HG03139 (cell line): ENCODE results near the gene BATF2.
"Not testable (repeated sequence)": the region's sequence is repeated elsewhere in the genome, so short reads cannot be mapped to it uniquely, and the experiment has no call there.

Source experiments
- ATAC-seq: cut with Tn5 transposase; IDR thresholded peaks from one replicate; pipeline ENCODE4 v1.9.1; 2021; ENCODE audit not compliant: unreplicated experiment

Gene BATF2

DNA sequence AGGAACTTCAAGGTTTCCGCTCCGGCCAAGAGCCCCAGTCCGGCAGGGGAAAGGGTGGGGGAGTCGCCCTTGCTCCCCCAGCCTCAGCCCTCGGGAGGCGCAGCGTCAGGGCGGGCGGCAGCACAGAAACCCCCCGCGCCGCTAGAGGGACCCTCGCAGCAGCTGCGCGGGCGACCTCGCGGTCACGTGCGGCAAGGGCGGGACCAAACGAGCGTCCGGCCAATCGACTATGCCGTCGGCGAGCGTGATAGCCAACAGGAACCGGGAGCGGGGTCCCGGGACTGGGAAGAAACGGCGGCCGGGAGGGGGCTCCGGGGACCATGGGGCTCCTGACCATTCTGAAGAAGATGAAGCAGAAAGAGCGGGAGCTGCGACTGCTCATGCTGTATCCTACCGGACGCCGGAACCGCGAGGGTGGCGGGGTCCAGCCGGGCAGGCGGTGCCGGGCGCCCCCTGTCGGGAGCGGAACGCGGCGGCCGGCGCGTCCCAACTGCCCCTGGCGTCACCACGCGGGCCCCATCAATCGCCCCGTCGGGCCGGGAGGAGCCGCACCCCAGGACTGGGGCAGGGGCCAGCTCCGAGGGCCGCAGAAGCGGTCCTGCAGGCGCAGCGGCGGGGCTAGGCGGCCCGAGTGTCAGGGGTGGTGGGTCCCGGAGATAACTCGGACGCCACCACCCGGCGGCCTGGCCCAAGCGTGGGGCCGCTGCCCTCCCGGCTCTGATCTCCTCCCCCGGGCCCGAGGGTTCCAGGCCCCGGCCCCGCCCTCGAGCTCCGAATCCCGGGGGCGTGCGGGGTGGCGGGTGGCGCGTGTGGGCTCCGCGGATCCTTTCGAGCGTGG is 17.3 kb upstream of the BATF2 start, which contains the start of gene ARL2:
Gene ARL2 (plus strand): TSS at position 273 of the 838 bp plus-strand sequence. CDS start 48 bp downstream, at position 321.
- peak; percentile 62 for ATAC-seq

DNA sequence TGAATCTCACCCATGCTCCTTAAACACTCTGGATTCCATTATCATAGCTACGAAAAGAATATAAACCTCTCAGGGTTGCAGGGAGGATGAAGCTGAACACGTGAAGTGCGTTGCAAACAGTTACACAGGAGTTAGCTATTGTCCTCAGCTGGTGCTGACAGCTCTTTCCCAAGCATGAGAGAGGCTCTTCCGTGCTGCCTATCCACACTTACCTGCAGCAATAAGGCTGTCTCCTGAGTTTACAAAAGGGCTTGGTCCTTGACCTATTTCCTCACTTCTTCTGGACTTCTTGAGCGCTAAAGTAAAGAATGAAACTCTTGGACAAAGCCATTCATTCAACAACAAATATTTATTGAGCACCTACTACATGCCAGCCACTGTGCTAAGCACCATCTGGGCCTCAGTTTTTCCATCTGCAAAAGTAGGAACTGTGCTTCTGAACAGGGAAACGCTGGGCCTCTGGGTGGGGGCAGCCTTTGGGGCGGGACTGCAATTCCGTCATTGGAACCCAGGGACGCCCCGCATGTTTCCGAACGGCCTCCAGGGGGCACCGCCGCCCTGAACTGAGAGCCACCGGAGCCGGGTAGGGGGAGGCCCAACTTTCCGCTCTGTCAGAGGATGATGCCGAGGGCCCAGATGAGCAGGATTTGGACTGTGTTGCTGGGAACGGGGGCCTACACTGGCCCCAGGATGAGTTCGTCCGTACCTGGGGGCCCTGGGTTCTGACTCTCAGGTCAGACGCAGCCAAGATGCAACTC is 16.5 kb upstream of the BATF2 start:
- ATAC-seq: peak; percentile 56

DNA sequence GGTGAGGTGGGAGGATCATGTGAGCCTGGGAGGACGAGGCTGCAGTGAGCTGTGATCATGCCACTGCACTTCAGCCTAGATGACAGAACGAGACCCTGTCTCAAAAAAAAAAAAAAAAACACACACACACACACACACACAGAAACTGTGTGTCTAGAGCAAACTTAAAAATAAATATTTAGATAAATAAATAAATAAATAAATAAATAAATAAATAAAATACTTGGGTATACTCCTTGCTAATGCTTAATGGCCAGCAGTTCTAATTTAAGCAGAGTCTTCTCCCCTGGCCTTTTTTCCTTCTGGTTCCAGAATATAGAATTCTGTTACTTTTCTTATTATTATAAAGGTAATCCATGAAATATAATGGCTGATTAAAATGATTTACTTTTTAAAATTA is 12.1 kb upstream of the BATF2 start:
- no peak for ATAC-seq

DNA sequence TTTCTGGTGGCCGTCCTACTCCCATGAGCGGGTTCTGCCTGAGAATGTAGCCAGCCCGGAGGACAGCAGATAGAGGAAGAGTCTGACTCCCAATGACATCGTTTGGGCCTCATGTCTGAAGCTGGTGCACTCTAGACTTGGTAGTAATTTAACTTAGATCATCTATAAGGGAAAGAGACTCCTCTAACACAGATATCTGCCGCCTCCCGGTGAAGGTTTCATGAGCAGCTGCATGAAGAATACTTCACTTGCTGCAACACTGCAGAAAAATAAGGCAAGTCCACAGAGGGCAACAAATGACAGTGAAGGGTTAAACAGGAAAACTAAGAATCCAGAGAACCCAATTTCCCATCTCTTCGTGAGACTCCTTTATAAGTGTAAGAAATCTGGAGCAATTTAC is 11.2 kb upstream of the BATF2 start:
- no peak for ATAC-seq

DNA sequence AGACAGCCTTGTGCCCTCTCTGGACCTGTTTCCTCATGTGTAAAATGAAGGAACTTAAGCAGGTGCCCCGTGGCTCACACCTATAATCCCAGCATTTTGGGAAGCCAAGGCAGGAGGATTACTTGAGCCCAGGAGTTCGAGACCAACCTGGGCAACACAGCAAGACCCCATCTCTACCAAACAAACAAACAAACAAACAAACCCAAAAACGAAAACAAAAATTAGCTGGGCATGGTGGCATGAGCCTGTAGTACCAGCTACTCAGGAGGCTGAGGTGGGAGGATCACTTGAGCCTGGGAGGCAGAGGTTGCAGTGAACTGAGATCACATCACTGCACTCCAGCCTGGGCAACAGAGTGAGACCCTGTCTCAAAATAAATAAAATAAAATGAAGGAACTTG is 7.2 kb upstream of the BATF2 start:
- ATAC-seq: not testable (repeated sequence)

DNA sequence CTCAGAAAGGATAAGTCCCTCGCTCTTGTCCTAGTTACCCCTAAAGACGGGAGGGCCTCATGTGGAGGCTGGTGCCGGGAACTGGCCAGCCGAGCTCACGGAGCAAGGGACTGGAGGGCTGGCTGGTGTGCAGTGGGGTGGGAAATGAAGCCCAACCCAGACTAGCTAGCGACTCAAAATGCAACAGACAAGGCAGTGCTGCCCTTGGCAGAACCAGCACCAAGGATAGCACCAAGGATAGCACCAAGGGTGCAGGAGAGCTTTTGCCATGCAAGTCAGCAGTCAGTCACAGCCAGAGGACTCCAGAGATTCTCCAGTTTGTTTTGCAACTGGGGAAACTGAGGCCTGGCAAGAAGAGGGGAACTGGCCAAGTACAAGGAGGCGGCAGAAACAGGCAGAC is 6.5 kb upstream of the BATF2 start:
- ATAC-seq: no peak

DNA sequence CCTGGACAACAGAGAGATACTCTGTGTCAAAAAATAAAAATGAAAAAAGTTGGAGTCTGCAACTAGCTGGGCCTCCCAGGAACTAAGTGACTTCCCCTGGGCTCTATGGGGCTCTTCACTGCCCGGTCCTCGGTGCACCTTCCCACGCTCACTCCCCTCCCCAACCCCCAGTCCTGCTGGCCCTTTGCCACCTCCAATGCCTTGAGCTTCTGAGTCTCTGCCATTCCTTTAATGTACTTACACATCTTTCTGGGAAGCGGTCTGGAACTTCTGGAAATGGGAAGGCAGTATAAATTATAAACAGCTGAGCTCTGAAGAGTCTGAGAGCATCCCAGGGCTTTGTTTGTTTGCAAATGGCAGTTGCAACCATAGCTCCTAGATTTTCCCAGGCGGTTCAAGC is 5.9 kb upstream of the BATF2 start:
- ATAC-seq: no peak

DNA sequence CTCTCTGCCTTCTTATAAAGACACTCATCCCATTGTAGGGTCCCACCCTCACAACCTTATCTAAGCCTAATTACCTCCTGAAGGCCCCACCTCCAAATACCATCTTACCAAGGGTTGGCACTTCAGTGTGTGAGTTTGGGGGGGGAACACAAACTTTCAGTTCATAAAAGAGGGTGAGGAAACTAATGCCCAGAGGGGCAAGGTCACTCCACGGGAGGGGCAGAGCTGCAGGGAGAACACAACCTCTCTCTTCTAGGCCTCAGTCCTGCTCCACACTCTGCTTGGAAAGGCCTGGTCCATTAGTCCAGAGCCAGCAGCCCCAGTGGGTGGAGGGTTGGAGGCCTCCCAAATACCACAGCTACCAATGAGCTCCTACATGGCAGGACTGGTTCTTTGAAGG is 2.7 kb upstream of the BATF2 start:
- no peak for ATAC-seq

DNA sequence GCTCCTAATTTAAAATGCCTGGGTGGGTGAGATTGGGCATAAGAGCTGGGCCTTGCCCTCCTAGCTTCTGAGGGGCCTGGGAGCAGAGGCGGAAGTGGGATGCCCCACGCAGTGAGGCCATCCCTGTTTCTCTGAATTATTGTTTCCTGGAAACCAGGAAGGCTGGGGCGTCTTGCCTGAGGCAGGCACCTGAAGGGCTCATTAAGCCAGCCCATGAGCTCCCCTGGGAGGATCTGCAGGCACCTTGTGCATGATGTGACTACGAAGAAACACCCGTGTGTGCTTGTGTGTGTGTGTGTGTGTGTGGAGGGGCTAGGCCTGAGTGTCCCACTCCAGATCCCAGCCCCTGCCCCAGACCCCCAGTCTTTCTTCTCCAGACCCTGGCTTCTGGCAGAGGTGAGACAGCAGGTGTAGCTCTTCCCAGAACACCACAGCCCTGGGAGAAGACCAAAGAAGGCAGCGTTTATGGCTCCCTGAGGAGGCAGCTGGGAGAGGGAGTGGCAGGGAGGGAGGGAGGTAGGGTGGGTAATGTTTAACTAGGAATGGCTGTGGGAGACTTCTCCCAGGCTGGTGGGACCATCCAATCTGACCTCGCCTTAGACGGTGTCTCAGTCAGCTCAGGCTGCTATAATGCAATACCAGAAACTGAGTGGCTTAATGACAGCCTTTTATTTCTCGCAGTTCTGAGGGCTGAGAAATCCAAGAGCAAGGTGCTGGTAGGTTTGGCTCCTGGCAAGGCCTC is 2.1 kb upstream of the BATF2 start:
- ATAC-seq: no peak

DNA sequence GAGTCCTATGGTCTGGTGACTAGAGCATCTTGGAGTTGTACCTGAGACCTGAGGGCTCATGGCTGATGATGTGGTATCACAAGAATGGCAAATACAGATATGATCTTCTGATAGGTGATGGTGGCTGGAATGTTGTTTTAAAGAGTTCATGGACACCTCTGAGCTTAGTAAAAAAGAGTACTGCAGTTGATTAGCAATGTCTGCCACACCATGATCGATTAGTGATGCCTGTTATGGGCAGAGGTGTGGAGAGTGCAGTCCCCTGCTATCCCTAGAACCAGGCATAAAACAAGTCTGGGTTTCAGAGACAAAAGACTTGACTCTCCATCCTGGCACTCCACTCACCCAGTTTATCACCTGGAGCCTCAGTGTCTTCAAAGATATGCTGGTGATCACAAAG is 1.4 kb upstream of the BATF2 start:
- ATAC-seq: no peak

DNA sequence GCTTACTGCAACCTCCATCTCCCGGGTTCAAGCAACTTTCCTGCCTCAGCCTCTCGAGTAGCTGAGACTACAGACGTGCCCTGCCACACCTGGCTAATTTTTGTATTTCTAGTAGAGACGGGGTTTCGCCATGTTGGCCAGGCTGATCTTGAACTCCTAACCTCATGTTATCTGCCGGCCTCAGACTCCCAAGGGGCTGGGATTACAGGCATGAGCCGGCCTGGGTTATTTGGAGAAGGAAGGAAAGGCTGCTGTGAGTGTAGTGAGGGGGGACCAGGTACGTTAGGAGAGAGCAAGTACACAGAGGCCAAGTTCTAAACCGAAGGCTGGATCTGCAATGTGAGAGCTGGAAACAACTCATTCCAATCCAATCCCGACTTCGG is 453 bp downstream of the BATF2 start:
- ATAC-seq: no peak

DNA sequence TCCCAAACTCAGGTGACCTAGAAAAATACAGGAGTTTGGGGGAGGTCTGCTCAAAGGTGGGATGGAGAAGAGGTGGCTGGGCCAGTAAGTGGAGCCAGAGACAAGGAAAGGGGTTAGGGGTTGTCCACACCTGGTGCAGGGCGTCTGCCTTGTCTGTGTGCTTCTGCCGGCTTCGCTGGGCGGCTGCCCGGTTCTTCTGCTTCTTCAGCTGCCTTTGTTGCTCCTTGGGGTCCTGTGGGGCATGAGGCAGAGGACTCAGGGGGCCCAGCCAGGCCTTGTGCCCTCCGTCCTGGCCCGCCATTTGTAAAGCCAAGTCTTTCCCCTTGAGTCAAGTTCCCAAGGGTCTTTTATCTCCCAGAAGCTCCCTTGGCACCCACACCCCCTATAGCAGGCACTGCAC is 2.5 kb downstream of the BATF2 start:
- no peak for ATAC-seq

DNA sequence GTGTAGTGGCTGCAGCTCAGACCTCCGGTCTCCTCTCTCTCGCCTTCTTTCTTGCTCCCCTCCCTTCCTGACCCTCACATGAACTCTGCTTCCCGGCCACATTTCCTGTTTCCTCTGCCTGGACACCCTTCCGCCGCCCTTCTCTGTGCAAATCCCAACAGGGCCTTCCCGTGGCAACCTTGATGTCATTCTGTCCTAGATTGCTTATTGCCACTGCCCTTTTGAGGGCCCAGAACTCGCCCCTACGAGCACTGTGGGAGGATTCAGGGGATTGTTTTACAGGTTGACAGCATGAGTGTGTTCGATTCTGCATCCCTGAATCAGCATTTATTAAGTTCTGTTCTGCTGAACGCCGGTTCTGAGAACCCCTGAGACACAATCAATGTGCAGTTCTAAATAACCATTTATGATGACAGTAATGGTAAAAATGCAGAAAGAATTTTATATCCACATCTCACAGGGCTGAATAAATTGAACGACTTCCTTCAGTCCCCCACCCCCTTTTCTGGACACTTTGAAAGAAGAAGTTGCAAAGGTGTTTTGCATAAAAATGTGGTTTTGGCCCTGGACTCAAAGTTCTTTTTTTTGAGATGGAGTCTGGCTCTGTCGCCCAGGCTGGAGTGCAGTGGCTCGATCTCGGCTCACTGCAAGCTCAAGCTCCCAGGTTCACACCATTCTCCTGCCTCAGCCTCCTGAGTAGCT is 6.4 kb downstream of the BATF2 start:
- no peak for ATAC-seq

DNA sequence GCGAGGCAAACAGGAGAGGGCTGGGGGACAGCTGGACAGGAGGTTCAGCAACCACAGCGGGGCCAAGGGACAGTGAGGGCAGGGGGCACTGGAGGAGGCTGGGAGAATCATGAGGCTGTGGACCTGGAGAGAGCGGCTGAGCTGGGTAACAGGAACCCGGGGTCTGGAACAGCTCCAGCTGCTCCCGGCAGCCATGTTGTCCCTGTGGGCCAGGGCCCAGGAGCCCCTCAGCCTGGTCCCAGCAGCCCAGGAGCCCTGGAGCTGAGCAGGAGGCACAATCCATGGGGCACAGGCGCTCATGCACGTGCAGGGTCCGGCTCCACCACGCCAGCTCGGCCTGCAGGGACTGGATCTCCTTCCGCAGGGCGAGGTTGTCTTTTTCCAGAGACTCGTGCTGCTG is 7.4 kb downstream of the BATF2 start:
- no peak for ATAC-seq

DNA sequence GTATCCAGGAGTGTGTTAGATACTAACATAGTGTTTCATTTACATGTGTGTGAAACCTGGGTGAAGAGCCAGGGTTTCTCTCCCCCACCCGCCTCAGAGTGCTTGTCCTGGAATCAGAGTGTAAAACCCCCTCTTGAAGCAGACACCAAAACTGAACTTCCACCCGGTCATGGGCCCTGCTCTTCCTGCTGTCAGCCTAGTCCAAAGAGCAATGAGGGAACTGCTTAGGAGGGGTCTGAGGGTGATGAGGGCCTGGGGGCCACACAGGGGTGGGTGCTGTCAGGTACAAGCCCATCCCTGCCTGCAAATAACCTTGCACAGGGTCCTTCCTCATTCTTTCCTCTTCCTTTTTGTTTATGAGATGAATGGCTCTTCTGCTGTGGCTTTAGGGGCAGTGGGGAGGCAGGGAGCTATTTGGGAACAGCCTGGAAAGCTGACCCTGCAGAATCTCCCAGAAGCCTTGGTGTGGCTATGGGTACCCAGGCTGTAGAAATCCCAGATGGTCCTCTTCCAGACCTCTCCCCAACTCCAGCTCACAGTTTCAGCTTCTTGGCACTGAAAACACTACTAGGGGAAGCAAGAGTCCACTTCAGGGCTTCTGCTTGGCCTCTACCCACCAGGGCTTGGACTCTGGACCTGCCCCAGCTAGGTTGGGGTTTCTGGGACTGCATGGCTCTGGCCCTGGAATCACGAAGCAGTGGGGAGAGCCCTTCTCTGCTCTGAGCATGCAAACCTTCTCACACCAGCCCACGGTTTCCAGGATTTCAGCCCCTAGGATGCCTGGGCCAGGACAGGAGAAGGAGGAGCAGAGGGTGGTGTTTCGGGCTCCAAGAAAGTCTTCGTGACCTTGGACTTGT is 8.5 kb downstream of the BATF2 start:
- ATAC-seq: no peak

DNA sequence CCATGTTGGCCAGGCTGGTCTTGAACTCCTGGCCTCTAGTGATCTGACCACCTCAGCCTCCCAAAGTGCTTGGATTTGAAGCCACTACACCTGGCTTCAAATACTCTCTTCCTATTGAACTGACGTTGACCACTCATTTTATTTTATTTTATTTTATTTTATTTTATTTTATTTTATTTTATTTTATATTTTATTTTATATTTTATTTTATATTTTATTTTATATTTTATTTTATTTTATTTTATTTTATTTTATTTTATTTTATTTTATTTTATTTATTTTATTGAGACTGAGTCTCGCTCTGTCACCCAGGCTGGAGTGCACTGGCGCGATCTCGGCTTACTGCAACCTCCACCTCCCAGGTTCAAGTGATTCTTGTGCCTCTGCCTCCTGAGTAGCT is 13.4 kb downstream of the BATF2 start:
- not testable (repeated sequence) for ATAC-seq

DNA sequence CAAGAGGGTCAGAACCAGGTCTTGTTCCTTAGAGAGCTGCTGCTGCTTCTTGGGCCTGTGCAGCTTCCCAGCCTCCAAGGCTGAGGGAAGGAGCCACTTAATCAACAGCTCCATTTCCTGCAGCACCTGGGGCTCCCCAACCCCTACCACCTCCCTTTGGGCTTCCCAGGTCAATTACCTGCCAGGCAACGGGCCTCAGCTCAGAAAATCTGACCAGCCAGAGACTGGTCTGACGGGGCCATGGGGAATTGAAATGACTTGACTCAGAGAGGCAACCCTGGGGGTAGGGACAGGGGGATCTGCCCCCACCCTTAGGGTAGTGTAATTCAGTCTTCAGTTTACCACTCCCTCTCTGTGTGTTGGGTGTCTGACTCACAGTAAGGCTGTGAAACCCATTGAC is 20.1 kb downstream of the BATF2 start:
- no peak for ATAC-seq

DNA sequence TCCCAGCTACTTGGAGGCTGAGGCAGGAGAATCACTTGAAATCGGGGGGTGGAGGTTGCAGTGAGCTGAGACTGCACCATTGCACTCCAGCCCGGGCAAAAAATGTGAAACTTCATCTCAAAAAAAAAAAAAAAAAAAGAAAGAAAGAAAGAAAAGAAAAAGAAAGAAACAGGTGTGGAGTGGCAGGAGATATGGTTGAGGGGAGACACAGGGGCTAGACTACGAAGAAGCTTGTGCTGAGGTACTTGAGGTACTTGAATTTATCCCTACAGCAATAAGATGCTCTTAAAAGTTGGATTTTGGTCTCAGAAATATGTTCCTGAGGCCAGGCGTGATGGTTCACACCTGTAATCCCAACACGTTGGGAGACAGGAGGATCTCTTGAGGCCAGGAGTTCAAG is 22.6 kb downstream of the BATF2 start:
- ATAC-seq: no peak

DNA sequence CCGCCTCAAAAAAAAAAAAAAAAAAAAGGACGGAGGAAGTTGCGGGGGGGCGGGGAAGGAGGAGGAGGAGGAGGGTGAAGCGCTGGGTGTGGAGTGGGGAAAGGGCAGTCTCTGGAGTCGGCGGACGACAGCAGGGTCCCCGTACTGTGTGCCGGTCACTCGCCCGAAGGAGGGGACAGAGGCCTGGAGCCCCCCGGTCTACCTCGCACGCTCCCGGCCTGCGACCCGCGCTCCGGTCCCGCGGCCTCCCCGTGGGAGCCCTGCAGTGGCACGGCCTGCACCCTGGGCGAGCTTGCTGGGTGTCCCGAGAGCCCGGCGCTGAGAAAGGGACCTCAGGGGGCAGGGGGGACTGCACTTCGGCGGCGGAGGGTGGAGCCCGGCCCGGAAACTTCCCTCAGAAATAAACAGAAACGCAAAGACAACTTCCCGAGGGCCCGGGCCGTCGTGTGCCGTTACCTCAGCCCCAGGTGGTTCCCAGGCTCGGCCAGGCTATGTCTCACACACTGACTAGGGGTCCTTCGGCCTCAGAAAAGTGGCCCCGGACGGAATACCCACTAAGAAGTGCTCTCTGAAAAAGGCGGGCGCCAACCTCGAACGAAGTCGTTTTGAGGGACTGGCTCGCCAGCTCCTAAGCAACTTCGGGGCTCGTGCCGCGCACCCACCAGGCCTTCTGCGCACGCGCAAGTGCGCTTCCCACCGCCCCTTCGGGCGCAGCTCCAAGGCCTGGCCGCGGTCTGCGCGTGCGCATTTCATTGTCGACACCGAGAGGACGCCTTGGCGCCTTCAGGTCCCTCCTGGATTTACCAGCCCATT is 25.1 kb downstream of the BATF2 start, which contains the start of gene MAJIN:
Gene MAJIN (minus strand): TSS at position 688 of the 813 bp plus-strand sequence. CDS start 12,703 bp downstream, outside the sequence.
- ATAC-seq: no peak
